Body of pancreas (tissue), 4 donors: ENCODE results near the gene RASA3.

ENCODE experiments used
- POLR2A ChIP-seq, 3 donors: fragments of 450-650 bp; IDR thresholded peaks; one replicate each; pipeline ENCODE4 v1.6.1; 2016; ENCODE audit warnings: antibody characterized with exemption in 3 of 3, mild to moderate bottlenecking in 2 of 3
- TF ChIP-seq, protein P1 (sequence below), 7 experiments: fragments of 450-650 bp in 4 of 7; fragments of 200-600 bp in 3 of 7; sonication (generic) in 3 of 7; IDR thresholded peaks; one replicate each; pipeline ENCODE4 v1.5.1; 2016 to 2019; ENCODE audit warnings: antibody characterized with exemption in 7 of 7

DNA sequence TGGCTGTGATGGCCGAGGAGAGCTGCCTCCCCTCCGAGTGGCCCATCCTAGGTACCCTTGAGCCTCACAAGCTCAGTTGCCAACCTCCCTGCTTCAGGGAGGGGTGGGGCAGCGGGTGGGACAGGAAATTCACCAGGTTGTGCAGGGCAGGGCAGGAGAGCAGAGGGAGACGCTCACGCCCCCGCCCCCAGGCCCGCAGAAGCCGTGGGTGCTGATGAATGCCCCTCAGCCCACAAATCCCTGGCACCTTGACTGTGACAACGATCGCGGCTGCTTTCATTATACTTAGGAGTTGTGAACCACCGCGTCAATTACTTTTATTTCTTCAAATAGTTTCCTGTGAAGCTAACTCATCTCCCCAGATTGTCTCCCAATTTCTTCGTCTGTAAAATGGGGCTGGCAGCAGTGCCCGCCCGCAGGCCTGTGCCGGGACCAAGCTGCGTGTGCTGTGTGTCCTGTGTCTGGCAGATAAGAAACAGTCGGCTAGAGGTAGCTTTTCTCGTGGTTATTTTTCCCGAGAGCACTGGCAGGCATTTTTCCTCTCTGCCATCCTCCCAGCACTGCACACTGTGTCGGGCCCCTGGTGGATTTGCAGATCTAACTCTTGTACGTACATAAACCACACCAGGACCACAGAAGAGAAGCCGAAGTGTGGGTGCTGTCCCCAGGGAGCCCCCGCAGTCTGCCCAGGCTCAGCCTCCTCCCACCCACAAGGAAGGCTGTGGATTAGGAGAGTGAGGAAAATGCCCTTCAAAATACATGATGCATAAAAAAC lies 7.9 kb upstream of the RASA3 start:
- TF ChIP-seq, protein P1, sequence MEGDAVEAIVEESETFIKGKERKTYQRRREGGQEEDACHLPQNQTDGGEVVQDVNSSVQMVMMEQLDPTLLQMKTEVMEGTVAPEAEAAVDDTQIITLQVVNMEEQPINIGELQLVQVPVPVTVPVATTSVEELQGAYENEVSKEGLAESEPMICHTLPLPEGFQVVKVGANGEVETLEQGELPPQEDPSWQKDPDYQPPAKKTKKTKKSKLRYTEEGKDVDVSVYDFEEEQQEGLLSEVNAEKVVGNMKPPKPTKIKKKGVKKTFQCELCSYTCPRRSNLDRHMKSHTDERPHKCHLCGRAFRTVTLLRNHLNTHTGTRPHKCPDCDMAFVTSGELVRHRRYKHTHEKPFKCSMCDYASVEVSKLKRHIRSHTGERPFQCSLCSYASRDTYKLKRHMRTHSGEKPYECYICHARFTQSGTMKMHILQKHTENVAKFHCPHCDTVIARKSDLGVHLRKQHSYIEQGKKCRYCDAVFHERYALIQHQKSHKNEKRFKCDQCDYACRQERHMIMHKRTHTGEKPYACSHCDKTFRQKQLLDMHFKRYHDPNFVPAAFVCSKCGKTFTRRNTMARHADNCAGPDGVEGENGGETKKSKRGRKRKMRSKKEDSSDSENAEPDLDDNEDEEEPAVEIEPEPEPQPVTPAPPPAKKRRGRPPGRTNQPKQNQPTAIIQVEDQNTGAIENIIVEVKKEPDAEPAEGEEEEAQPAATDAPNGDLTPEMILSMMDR (IDR thresholded peaks at IDR 0.05), result no peak
- TF ChIP-seq POLR2A (IDR thresholded peaks at IDR 0.05), result no peak
